GM12892 (cell line): ENCODE measurements around the gene UROS.

Source experiments
- DNase-seq: peaks from one replicate; pipeline ENCODE4 v3.0.0; 2011; ENCODE audit not compliant: insufficient read length
- FAIRE-seq: peaks from 2 replicates; lab custom pipeline; 2011; peaks lifted over from hg19 to GRCh38; lab: Jason Lieb, UNC
- POLR2A ChIP-seq: IDR thresholded peaks from 2 replicates; pipeline ENCODE4 v1.6.1; 2011; ENCODE audit warnings: low read depth, low read length, control low read depth
- POLR2AphosphoS5 ChIP-seq: IDR thresholded peaks from 2 replicates; pipeline ENCODE4 v1.6.1; 2011; ENCODE audit warnings: low read depth, low read length, control low read depth
- TAF1 ChIP-seq: IDR thresholded peaks from 2 replicates; pipeline ENCODE4 v1.6.1; 2011; ENCODE audit warnings: low read depth, mild to moderate bottlenecking, control low read depth, low read length, borderline replicate concordance

Gene UROS

DNA sequence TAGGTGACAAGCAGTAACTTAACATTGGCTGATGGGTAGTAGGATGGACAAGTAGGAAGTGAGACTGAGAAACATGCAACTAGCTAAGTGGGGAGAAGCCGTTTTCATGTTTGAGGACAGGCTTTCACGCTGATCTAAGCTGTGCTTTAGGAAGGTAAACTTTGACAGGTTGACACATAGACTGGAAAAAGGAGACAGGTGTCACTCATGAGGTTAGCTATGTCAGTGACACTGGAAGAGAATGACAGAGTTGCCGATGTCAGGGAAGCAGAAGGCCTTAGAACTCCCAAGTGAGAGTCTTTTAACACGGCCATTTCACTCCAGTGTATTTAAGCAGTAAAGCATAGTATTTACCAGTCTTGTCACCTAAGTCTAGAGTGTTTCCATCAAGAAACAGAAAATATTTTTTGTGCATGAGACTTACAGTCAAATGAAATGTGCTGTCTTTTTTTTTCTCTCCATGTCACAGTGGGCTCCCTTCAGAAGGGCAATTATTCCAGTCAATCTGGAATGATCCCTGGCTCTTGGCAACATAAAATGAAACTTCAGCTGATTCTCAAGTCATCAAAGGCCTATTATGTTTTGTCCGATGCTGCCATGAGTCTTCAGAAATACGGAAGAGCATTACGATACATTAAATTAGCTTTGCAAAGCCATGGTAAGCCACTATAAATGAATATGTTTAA is 82.9 kb downstream of the UROS start:
- FAIRE-seq (no peak), DNase-seq (no peak)
- TF ChIP-seq POLR2AphosphoS5 (no peak), TAF1 (no peak), POLR2A (no peak)
